ENCODE data around the gene PCNX1.

Gene PCNX1

GRCh38 chr14:71137536-71138447 lies 230.5 kb downstream of the PCNX1 start:
- no peaks in the 10 kb centered on the region for H3K27me3 ChIP-seq (ENCODE audit: low read length)
- H3K4me3 ChIP-seq (ENCODE audit: insufficient read depth, low read length, poor library complexity, severe bottlenecking): no peak overlapping the region
- no peaks in the 10 kb centered on the region for H3K9me3 ChIP-seq (ENCODE audit: insufficient read depth, low read length)
- no peak overlapping the region for H3K9ac ChIP-seq (ENCODE audit: low read length)
- H3K27ac ChIP-seq (ENCODE audit: low read depth, low read length): no peak overlapping the region
- no peaks in the 10 kb centered on the region for H3K79me2 ChIP-seq (ENCODE audit: insufficient read depth, low read length)
- no peaks in the 10 kb centered on the region for H4K20me1 ChIP-seq (ENCODE audit: low read depth, low read length)
- TF ChIP-seq, protein P1, sequence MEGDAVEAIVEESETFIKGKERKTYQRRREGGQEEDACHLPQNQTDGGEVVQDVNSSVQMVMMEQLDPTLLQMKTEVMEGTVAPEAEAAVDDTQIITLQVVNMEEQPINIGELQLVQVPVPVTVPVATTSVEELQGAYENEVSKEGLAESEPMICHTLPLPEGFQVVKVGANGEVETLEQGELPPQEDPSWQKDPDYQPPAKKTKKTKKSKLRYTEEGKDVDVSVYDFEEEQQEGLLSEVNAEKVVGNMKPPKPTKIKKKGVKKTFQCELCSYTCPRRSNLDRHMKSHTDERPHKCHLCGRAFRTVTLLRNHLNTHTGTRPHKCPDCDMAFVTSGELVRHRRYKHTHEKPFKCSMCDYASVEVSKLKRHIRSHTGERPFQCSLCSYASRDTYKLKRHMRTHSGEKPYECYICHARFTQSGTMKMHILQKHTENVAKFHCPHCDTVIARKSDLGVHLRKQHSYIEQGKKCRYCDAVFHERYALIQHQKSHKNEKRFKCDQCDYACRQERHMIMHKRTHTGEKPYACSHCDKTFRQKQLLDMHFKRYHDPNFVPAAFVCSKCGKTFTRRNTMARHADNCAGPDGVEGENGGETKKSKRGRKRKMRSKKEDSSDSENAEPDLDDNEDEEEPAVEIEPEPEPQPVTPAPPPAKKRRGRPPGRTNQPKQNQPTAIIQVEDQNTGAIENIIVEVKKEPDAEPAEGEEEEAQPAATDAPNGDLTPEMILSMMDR (IDR thresholded peaks at IDR 0.05; ENCODE audit: insufficient read depth, low read length, poor library complexity, severe bottlenecking): no peak
- no peak for TF ChIP-seq EZH2phosphoT487 (conservative IDR thresholded peaks at IDR 0.05; ENCODE audit: low read length)
- H3K36me3 ChIP-seq (ENCODE audit: low read length): no peaks in the 10 kb centered on the region
- no peaks in the 10 kb centered on the region for H3K9me2 ChIP-seq (replicated peaks; ENCODE audit: insufficient read depth, low read length)
- H3K4me2 ChIP-seq (ENCODE audit: low read depth, low read length, poor library complexity, severe bottlenecking): no peak overlapping the region
- H3F3A ChIP-seq (ENCODE audit: insufficient read depth): no peaks in the 10 kb centered on the region
- H2AFZ ChIP-seq (ENCODE audit: low read depth, low read length, severe bottlenecking): no peak overlapping the region

- Histone ChIP-seq H3F3A (ENCODE audit: insufficient read depth) (no peaks in the 10 kb centered on the region), H3K9me2 (replicated peaks; ENCODE audit: insufficient read depth, low read length) (no peaks in the 10 kb centered on the region), H3K27me3 (ENCODE audit: low read length) (no peaks in the 10 kb centered on the region), H3K4me2 (ENCODE audit: low read depth, low read length, poor library complexity, severe bottlenecking) (no peak overlapping the region), H3K36me3 (ENCODE audit: low read length) (no peaks in the 10 kb centered on the region), H3K79me2 (ENCODE audit: insufficient read depth, low read length) (no peaks in the 10 kb centered on the region), H4K20me1 (ENCODE audit: low read depth, low read length) (no peaks in the 10 kb centered on the region), H2AFZ (ENCODE audit: low read depth, low read length, severe bottlenecking) (peak overlapping the region; percentile 45), H3K9me3 (ENCODE audit: insufficient read depth, low read length) (no peaks in the 10 kb centered on the region), H3K4me3 (ENCODE audit: insufficient read depth, low read length, poor library complexity, severe bottlenecking) (no peak overlapping the region), H3K27ac (ENCODE audit: low read depth, low read length) (no peak overlapping the region), H3K9ac (ENCODE audit: low read length) (no peak overlapping the region)
- TF ChIP-seq, protein P1 (IDR thresholded peaks at IDR 0.05; ENCODE audit: insufficient read depth, low read length, poor library complexity, severe bottlenecking): peak; percentile 76
- no peak for TF ChIP-seq EZH2phosphoT487 (conservative IDR thresholded peaks at IDR 0.05; ENCODE audit: low read length)
These were observed 231.4 kb downstream of the PCNX1 start for GRCh38 chr14:71138448-71139293.

DNA sequence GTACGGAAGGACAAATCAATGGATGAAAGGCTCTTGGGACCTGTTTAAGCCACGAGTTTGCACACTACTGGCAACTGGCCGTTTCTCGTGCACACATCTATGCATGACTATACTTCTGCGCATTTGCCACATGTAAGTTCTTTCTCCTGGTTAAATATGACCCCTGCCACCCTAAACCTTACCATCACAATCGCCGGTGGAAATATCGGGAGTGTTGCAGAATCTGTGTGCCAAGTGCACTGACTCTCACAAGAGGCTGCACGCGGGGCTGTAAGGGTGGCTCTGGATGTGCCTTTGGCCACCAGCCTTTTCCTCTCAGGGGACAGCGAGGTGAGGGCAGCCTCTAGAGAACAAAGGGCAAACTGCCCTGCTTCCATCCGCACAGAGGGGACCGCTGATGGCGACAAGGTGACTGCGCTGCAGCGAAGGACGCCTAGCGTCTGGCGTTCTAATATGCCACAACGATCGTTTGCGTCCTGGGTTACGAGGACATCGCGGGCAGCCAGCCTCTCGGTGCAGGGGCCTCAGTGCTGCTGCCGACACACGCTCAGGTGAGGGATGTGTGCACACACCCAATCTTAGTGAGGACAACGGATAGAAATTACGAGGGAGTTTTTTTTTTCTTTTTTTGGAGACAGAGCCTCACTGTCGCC lies 232.2 kb downstream of the PCNX1 start:
- Histone ChIP-seq H3K79me2 (ENCODE audit: insufficient read depth, low read length) (no peaks in the 10 kb centered on the region), H3K9me3 (ENCODE audit: insufficient read depth, low read length) (no peaks in the 10 kb centered on the region), H3K9me2 (replicated peaks; ENCODE audit: insufficient read depth, low read length) (no peaks in the 10 kb centered on the region), H3K4me3 (ENCODE audit: insufficient read depth, low read length, poor library complexity, severe bottlenecking) (no peak overlapping the region), H3K27ac (ENCODE audit: low read depth, low read length) (no peak overlapping the region), H3K36me3 (ENCODE audit: low read length) (no peaks in the 10 kb centered on the region), H3F3A (ENCODE audit: insufficient read depth) (no peaks in the 10 kb centered on the region), H3K4me2 (ENCODE audit: low read depth, low read length, poor library complexity, severe bottlenecking) (no peak overlapping the region), H3K27me3 (ENCODE audit: low read length) (no peaks in the 10 kb centered on the region), H3K9ac (ENCODE audit: low read length) (no peak overlapping the region), H4K20me1 (ENCODE audit: low read depth, low read length) (no peaks in the 10 kb centered on the region), H2AFZ (ENCODE audit: low read depth, low read length, severe bottlenecking) (no peak overlapping the region)
- TF ChIP-seq, protein P1 (IDR thresholded peaks at IDR 0.05; ENCODE audit: insufficient read depth, low read length, poor library complexity, severe bottlenecking): no peak
- no peak for TF ChIP-seq EZH2phosphoT487 (conservative IDR thresholded peaks at IDR 0.05; ENCODE audit: low read length)

Measured in SU-DHL-6 (cell line).